Pons (tissue), 1 donor: ENCODE measurements around the gene IER3.

Experiments
- DNase-seq: peaks from one replicate; pipeline ENCODE4 v3.0.0-alpha.2; 2016; ENCODE audit warnings: low spot score

IER3 gene

GRCh38 chr6:30703821-30704220 lies 40.5 kb downstream of the IER3 start:
- no peak for DNase-seq

- no peak for DNase-seq
Observed at GRCh38 chr6:30703011-30703410, 41.3 kb downstream of the IER3 start.

- no peak for DNase-seq
Observed at GRCh38 chr6:30700340-30700739, 44.0 kb downstream of the IER3 start.

- DNase-seq = no peak
Observed at GRCh38 chr6:30696432-30696831, 47.9 kb downstream of the IER3 start.
